K562 (cell line): ENCODE data around the gene ANP32B. TPM values are rescaled to one million over a fixed set of nuclear protein-coding genes. Genes with fewer than 3 reads are reported as not detected.

Experiments
- ATF7 ChIP-seq: fragments of 450-650 bp; IDR thresholded peaks from 2 replicates; pipeline ENCODE4 v1.7.1; 2014; ENCODE audit warnings: mild to moderate bottlenecking, moderate library complexity
- CREB3L1 ChIP-seq: fragments of 450-650 bp; IDR thresholded peaks from 2 replicates; pipeline ENCODE4 v1.6.1; 2014; ENCODE audit warnings: low read depth, mild to moderate bottlenecking, moderate library complexity, borderline replicate concordance
- ESRRB ChIP-seq: fragments of 250-450 bp; sonication (Bioruptor Pico); IDR thresholded peaks from 2 replicates; pipeline ENCODE4 v1.5.0; 2020; ENCODE audit warnings: mild to moderate bottlenecking, moderate library complexity, borderline replicate concordance
- FOXK2 ChIP-seq, 2 experiments: fragments of 450-650 bp; IDR thresholded peaks in 1 of 2; conservative IDR thresholded peaks in 1 of 2; 2 replicates each; pipeline ENCODE4 v1.6.1; 2016; ENCODE audit warnings: low read depth in 2 of 2, mild to moderate bottlenecking in 1 of 2
- GATAD2A ChIP-seq: fragments of 450-650 bp; IDR thresholded peaks from 2 replicates; pipeline ENCODE4 v1.6.1; 2017
- HOXB6 ChIP-seq: fragments of 250-450 bp; sonication (Bioruptor Pico); IDR thresholded peaks from 2 replicates; pipeline ENCODE4 v1.5.1; 2022; ENCODE audit warnings: mild to moderate bottlenecking, borderline replicate concordance
- MEF2D ChIP-seq: conservative IDR thresholded peaks from 2 replicates; pipeline ENCODE4 v1.6.1; 2016; ENCODE audit warnings: low read depth, missing genetic modification characterization, missing compliant biosample characterization
- MNT ChIP-seq, 2 experiments: fragments of 450-650 bp; conservative IDR thresholded peaks; 2 replicates each; pipeline ENCODE4 v1.6.1; 2017; ENCODE audit warnings: mild to moderate bottlenecking in 2 of 2, moderate library complexity in 2 of 2
- PBX2 ChIP-seq, 2 experiments: IDR thresholded peaks in 1 of 2; conservative IDR thresholded peaks in 1 of 2; 2 replicates each; pipeline ENCODE4 v1.6.1; 2016; ENCODE audit warnings: low read depth in 2 of 2, mild to moderate bottlenecking in 1 of 2, missing compliant biosample characterization in 1 of 2, missing genetic modification characterization in 1 of 2, moderate library complexity in 1 of 2
- PHTF2 ChIP-seq: fragments of 250-450 bp; sonication (Bioruptor Pico); IDR thresholded peaks from 2 replicates; pipeline ENCODE4 v1.5.0; 2021; ENCODE audit warnings: mild to moderate bottlenecking
- POLR2B ChIP-seq: fragments of 450-650 bp; IDR thresholded peaks from 2 replicates; pipeline ENCODE4 v1.6.1; 2018; ENCODE audit warnings: low read depth; ENCODE audit not compliant: partially characterized antibody
- SAFB2 ChIP-seq: fragments of 200-400 bp; formaldehyde crosslinking; IDR thresholded peaks from 2 replicates; pipeline ENCODE4 v1.6.1; 2018; ENCODE audit warnings: borderline replicate concordance, low read length, low read depth, moderate library complexity; ENCODE audit not compliant: severe bottlenecking
- SIX5 ChIP-seq, 2 experiments: IDR thresholded peaks; 2 replicates each; pipeline ENCODE4 v1.6.1; 2011; ENCODE audit warnings: low read length in 2 of 2, borderline replicate concordance in 1 of 2, low read depth in 1 of 2, mild to moderate bottlenecking in 1 of 2, moderate library complexity in 1 of 2; ENCODE audit not compliant: insufficient read depth in 1 of 2
- TOE1 ChIP-seq, 2 experiments: fragments of 450-650 bp in 1 of 2; sonication (generic) in 1 of 2; formaldehyde crosslinking in 1 of 2; IDR thresholded peaks; 2 replicates each; pipeline versions ENCODE4 v1.7.1 to v1.8.0; 2016 to 2022; ENCODE audit warnings: borderline replicate concordance in 2 of 2, mild to moderate bottlenecking in 2 of 2, antibody characterized with exemption in 1 of 2, inconsistent platforms in 1 of 2, low read depth in 1 of 2, missing genetic modification reagents in 1 of 2, moderate library complexity in 1 of 2
- U2AF1 ChIP-seq: fragments of 200-400 bp; formaldehyde crosslinking; optimal IDR thresholded peaks from 2 replicates; pipeline ENCODE3; 2017; ENCODE audit warnings: mild to moderate bottlenecking, low read depth, low read length, moderate library complexity
- ZBTB17 ChIP-seq: fragments of 450-650 bp; formaldehyde crosslinking; IDR thresholded peaks from 2 replicates; pipeline ENCODE4 v1.4.0; 2020; ENCODE audit warnings: mild to moderate bottlenecking
- ZFX ChIP-seq: sonication (generic); formaldehyde crosslinking; IDR thresholded peaks from 2 replicates; pipeline ENCODE4 v1.8.0; 2022; ENCODE audit warnings: mild to moderate bottlenecking, missing genetic modification reagents, moderate library complexity
- ZKSCAN8 ChIP-seq: fragments of 200-800 bp; sonication (Bioruptor generic); IDR thresholded peaks from 2 replicates; pipeline ENCODE4 v1.6.1; 2016; ENCODE audit warnings: missing genetic modification characterization, missing compliant biosample characterization
- ZNF583 ChIP-seq: fragments of 250-450 bp; sonication (Bioruptor Pico); IDR thresholded peaks from 2 replicates; pipeline ENCODE4 v1.4.0; 2020
- polyA plus RNA-seq, 8 experiments: library from polyadenylated mRNA; depleted of rRNA in 4 of 8; stranded (reverse) in 5 of 8; unstranded in 3 of 8; fragments of >200 nt; fragmentation: Nextera tagmentation in 2 of 8; fragmentation: Illumina TruSeq in 1 of 8; extraction: Ambion mirVana in 2 of 8; extraction: Trizol in 1 of 8; gene quantifications; 2 replicates each; pipeline versions ENCODE4 v1.2.1 to v1.2.3, GENCODE V29; 2011 to 2014; ENCODE audit warnings: inconsistent platforms in 1 of 8, missing spikeins in 1 of 8
- total RNA-seq, 7 experiments: library from RNA; depleted of rRNA in 6 of 7; stranded (reverse); fragments of >200 nt in 6 of 7; fragmentation: Illumina TruSeq in 2 of 7; extraction: Trizol in 2 of 7; gene quantifications; 2 replicates each; pipeline versions ENCODE4 v1.2.1 to v1.2.3, GENCODE V29; 2011 to 2021; ENCODE audit warnings: low replicate concordance in 1 of 7
- TF ChIP-seq, protein P1 (sequence below): sonication (generic); formaldehyde crosslinking; IDR thresholded peaks from 2 replicates; pipeline ENCODE4 v1.8.0; 2022; ENCODE audit warnings: mild to moderate bottlenecking, low read depth, missing genetic modification reagents

Gene ANP32B
- total and polyA plus RNA-seq, 9 of the 15 experiments (the other 6 are each of a cell fraction or from before 2014, with no cell fraction given) = 68.9 to 815 (median 141) TPM

DNA sequence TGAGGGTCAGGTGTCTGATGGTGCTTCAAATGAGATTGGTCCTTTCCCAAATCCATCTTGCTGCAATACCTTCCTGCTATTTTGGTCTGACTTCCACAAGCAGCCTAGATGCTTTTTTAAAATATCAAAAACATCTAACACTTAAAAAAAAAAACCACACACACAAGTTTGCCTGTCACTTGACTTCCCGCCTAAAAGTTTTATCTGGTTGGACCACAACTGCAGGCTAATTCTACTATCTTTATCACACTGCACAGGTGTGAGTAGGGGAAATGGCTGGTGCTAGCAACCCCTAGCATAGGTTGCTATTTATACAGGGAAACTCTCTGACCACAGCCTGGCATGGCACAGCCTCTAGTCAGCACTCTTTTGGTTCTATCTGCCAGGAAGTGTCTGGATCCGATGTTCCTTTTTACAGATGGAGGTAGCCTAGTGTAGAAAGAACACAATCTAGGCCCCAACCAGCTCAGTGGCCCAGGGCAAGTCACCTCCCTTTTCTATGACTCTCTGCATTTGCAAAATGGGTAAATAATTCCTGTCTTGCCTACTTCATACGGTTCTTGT, 45.0 kb upstream of the ANP32B start, which contains the start of gene HEMGN (continued):
- TF ChIP-seq PHTF2 (CRISPR knock-in tag) (no peak), TOE1 (IDR thresholded peaks at IDR 0.05; ENCODE audit: borderline replicate concordance) (no peak), TOE1 (CRISPR knock-in tag; IDR thresholded peaks at IDR 0.05; ENCODE audit: borderline replicate concordance, low read depth) (no peak), MNT (conservative IDR thresholded peaks at IDR 0.05) (peak in 1 of 2 experiments; percentile 59; a peak in 3 of 4 replicates), HOXB6 (CRISPR knock-in tag) (no peak), ZBTB17 (CRISPR knock-in tag) (no peak), ZFX (CRISPR knock-in tag) (peak; percentile 22; the same call in 1 of the 2 replicates), ATF7 (peak; percentile 69), FOXK2 (conservative IDR thresholded peaks at IDR 0.05 in 1 of 2, IDR thresholded peaks at IDR 0.05 in 1 of 2; ENCODE audit: low read depth in 2 of 2) (peak; percentile 59 to 61; a peak in 3 of 4 replicates), SAFB2 (no peak), ZNF583 (CRISPR knock-in tag) (no peak), ESRRB (CRISPR knock-in tag) (no peak), POLR2B (no peak), ZKSCAN8 (CRISPR knock-in tag) (0 out of 2 replicates have a peak, but pooled peaks have one; percentile 40), PBX2 (CRISPR knock-in tag; IDR thresholded peaks at IDR 0.05; ENCODE audit: low read depth) (no peak), PBX2 (tag; conservative IDR thresholded peaks at IDR 0.05; ENCODE audit: low read depth) (no peak; the same call in 1 of the 2 replicates), SIX5 (IDR thresholded peaks at IDR 0.05; ENCODE audit: borderline replicate concordance in 1 of 2, insufficient read depth in 1 of 2, low read depth in 1 of 2, low read length in 2 of 2) (no peak), GATAD2A (no peak), MEF2D (peak; percentile 77), CREB3L1 (peak; percentile 68; the same call in 1 of the 2 replicates), U2AF1 (no peak)
- TF ChIP-seq, protein P1, sequence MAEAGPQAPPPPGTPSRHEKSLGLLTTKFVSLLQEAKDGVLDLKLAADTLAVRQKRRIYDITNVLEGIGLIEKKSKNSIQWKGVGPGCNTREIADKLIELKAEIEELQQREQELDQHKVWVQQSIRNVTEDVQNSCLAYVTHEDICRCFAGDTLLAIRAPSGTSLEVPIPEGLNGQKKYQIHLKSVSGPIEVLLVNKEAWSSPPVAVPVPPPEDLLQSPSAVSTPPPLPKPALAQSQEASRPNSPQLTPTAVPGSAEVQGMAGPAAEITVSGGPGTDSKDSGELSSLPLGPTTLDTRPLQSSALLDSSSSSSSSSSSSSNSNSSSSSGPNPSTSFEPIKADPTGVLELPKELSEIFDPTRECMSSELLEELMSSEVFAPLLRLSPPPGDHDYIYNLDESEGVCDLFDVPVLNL (CRISPR knock-in tag) = no peak
